Measurements from ENCODE around the gene AP1B1.

DNA sequence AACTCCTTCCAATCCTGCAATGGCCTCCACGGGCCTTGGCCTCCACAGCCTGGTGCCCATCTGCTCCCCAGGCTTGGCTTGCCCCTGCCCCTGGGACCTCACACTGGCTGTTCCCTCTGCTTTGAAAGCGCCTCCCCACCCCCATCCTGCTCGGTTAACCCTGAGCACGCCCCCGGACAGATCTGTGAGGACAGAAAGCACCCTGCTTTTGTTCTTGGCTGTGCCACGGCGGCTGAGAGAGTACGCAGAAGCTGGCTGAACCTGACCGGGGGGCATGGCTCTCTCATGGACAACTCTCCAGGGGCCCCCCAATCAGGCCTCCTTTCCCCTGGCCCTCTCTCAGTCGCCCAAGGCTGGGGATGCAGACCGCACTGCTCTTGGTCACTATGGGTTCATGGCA lies 52.7 kb downstream of the AP1B1 start:
- no peak for TF ChIP-seq ASH2L (IDR thresholded peaks at IDR 0.05; ENCODE audit: low read length)
- TF ChIP-seq, protein P1, sequence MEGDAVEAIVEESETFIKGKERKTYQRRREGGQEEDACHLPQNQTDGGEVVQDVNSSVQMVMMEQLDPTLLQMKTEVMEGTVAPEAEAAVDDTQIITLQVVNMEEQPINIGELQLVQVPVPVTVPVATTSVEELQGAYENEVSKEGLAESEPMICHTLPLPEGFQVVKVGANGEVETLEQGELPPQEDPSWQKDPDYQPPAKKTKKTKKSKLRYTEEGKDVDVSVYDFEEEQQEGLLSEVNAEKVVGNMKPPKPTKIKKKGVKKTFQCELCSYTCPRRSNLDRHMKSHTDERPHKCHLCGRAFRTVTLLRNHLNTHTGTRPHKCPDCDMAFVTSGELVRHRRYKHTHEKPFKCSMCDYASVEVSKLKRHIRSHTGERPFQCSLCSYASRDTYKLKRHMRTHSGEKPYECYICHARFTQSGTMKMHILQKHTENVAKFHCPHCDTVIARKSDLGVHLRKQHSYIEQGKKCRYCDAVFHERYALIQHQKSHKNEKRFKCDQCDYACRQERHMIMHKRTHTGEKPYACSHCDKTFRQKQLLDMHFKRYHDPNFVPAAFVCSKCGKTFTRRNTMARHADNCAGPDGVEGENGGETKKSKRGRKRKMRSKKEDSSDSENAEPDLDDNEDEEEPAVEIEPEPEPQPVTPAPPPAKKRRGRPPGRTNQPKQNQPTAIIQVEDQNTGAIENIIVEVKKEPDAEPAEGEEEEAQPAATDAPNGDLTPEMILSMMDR (IDR thresholded peaks at IDR 0.05; ENCODE audit: control extremely low read depth in 1 of 3, insufficient read depth in 1 of 3, low read depth in 1 of 3, low read length in 3 of 3) = no peak

All from H1 (cell line).